ENCODE measurements around the gene STXBP2.

The STXBP2 gene

DNA sequence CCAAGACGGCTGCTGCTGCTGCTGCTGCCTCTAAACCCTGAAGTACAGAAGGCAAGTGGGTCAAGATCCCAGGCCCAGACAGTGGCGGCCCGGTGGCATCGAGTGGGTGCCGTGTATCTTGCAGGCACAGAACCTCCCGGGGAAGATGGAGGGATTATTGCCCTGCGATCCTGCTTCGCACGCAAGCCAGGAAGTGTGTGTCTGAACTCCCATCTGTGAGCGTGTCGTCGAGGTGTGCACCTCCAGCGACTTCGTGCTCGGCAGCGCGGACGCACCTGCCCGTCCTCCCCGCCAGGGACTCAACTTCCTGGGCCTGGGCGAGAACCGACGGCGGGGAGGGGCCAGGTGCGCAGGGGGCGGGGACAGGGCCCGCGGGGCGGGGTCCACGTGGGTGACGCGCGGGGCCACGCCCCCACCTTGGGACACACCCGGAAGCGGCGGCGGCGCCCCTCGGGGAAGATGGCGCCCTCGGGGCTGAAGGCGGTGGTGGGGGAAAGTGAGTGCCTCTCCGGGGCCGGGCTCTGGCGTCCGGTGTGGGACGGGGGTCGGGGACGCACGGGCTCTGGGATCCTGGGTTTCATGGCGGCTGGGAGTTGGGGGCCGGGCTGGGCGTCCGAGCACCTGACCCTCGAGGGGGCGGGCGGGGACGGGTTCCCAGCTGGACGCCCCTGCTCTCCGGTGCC lies at the start of gene STXBP2:
Gene STXBP2 (plus strand): TSS at position 420 of the 683 bp plus-strand sequence. CDS start 40 bp downstream, at position 460.
- no peak for DNase-seq (ENCODE audit: low read depth)

DNA sequence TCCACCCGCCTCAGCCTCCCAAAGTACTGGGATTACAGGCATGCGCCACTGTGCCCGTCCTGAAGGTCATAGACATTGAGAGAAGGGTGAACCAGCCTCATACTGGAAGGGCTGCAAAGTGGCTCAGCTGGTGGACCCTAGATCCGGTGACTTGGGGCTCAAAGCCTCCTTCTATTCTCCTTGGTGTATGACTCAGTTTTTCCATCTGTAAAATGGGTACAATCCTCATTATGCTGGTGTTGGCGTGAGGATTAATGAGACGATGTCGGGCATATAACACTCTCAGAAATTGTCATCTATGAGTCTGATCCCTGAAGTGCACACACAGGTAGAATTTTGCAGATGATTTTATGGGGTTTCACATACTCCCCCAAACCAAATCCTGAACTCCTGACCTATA lies 47.1 kb upstream of the STXBP2 start:
- DNase-seq (ENCODE audit: low read depth) = no peak

GRCh38 chr19:7590256-7590655 lies 46.7 kb upstream of the STXBP2 start:
- no peak for DNase-seq (ENCODE audit: low read depth)

- no peak for DNase-seq (ENCODE audit: low read depth)
Measured at GRCh38 chr19:7595466-7596133, 41.3 kb upstream of the STXBP2 start, which contains the start of gene CAMSAP3. TSS of gene CAMSAP3 (plus strand) at chr19:7595863. CDS start at chr19:7596003, 140 bp downstream.

- no peak for DNase-seq (ENCODE audit: low read depth)
Measured at GRCh38 chr19:7596211-7596937, 40.5 kb upstream of the STXBP2 start.

- no peak for DNase-seq (ENCODE audit: low read depth)
Measured at GRCh38 chr19:7597689-7598088, 39.2 kb upstream of the STXBP2 start.

DNA sequence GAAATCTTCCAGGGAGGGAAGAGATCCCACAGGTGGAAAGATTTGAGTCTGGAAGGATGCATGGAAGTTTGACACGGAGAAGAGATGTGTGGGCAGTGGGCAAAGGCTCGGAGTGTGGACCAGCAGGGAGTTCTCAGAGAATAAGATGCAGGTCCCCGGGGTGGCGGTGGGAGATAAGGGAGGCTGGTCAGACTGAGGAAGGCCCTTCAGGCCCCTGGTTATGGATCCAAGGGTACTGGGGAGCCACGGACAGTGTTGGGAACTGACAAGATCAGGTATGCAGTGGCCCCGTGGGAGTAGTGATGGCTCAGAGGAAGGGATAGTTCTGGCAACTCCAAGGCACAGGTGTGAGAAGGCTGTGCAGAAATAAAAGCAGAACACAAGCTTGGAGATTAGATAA lies 38.7 kb upstream of the STXBP2 start:
- DNase-seq (ENCODE audit: low read depth) = no peak

DNA sequence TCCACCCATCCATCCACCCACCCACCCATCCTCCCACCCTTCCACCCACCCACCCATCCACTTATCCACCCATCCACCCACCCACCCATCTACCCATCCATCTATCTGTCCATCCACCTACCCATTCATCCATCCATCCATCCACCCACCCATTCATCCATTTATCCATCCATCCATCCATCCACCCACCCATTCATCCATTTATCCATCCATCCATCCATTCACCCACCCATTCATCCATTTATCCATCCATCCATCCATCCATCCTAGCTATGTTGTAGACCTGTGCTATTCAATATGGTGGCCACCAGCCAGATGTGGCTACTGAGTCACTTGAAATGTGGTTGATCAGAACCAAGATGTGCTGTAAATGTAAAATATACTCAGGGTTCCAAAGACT lies 36.2 kb upstream of the STXBP2 start:
- DNase-seq (ENCODE audit: low read depth) = no peak

GRCh38 chr19:7602240-7602934 lies 34.5 kb upstream of the STXBP2 start:
- DNase-seq (ENCODE audit: low read depth) = no peak

GRCh38 chr19:7602935-7603497 lies 33.9 kb upstream of the STXBP2 start:
- no peak for DNase-seq (ENCODE audit: low read depth)

GRCh38 chr19:7603919-7604318 lies 33.0 kb upstream of the STXBP2 start:
- DNase-seq (ENCODE audit: low read depth) = no peak

DNA sequence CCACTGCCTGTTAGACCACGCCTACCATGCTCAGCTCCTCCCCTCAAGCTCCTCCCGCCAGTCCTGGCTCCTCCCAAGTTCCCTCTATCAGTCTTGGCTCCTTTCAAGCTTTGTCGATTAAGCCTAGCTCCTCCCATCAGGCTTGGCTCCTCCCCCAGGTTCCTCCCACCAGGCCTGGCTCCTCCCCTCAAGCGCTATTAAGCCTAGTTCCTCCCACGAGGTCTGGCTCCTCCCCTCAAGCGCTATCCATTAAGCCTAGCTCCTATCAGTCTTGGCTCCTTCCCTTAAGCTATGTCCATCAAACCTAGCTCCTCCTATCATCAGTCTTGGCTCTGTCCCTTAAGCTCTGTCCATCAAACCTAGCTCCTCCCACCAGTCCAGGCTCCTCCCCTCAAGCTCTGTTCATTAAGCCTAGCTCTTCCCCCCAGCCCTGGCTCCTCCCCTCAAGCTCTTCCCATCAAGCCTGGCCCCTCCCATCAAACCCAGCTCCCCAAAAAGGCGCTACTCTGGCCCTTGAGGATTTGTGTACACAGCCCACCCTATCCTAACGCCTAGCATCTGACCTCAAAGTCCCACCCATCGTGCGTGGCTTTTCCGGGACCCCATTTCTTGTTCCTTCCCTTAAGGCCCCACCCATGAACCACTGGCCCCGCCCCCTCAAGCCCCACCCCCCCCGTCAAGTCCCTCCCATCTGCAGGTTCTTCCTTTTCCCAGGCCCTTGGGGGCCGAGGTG lies 31.3 kb upstream of the STXBP2 start:
- no peak for DNase-seq (ENCODE audit: low read depth)

GRCh38 chr19:7606289-7606688 lies 30.6 kb upstream of the STXBP2 start:
- no peak for DNase-seq (ENCODE audit: low read depth)

DNA sequence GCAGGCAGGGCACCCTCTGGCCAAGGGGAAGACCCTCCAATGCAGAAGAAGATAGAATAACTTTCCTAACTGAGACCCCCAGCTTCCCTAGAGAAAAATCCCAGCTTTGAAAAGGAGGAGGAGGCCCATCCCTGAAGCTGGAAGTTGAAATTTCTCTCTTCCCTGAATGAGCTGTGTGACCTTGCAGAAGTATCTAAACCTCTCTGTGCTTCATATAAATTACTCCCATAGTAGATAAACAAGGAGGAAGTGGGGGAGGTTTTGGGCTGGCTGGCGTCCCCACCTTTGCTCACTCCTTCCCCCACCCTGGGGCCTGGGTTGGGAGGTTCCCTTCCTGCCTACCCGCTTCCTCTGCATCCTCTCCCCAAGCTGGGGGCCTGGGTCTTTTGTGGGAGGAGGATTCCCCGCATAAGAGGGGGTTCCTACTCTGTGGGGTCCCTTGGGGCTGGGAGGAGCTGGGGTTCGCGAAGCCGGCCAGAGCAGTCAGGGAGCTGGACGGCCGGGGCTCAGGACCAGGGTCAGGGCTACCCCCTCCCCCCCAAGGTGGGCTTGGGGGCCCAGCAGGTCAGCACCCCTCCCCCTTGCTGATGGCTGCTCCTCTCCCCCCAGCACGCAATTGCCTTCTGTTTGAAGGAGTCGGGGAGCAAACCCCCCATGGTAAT lies 29.6 kb upstream of the STXBP2 start:
- DNase-seq (ENCODE audit: low read depth) = no peak

DNA sequence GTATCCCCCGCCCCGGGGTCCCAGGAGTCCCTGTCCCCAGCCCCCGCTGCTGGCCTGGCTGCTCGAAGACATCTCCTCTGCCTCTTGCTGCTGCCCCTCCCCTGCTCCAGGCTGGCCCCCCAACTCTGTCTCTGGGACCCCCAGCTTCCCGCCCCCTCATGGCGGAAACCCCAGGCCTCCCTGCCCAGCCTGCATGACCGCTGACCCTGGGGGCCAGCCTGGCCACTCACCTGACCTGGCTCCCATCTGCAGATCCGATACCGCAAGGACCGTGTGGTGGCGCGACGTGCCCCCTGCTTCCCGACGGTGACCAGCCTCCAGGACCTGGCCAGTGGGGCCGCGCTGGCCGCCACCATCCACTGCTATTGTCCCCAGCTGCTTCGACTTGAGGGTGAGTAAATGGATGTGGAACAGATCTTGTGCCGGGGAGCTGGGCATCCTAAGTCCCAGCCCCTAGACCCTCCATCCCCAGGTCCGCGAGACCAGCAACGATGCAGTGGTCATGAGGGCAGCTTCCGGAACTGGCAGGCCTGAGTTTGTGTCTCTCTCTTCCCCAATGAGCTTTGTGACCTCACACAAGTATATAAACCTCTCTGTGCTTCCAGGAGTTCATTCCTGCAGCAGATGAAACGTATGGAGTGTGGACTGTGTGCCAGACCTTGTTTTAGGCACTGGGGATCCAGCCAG lies 28.9 kb upstream of the STXBP2 start:
- no peak for DNase-seq (ENCODE audit: low read depth)

DNA sequence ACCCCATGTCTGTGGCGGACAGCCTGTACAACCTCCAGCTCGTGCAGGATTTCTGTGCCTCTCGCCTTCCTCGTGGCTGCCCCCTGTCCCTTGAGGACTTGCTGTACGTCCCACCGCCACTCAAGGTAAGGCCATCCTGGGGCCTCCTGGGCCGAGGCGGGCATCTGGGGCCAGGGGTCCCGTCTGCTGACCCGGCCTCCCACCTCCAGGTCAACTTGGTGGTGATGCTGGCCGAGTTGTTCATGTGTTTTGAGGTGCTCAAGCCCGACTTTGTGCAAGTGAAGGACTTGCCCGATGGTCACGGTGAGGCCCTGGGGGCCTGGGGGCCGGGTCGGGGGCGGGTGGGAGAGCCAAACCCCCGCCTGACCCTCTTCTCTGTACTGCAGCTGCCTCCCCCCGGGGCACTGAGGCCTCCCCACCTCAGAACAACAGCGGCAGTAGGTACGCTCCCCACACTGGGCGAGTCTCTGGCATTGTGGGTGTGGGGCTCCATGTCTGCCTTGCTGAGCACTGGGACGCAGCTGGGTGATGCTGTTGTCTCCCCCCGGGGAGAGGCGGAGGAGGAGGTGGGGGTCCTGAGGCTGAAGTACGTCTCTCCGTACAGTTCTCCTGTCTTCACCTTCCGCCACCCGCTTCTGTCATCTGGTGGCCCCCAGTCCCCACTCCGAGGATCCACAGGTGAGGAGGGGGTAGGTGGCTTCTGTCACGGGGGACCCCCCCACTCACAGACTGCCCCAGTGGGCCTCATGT lies 26.2 kb upstream of the STXBP2 start:
- DNase-seq (ENCODE audit: low read depth) = no peak

DNA sequence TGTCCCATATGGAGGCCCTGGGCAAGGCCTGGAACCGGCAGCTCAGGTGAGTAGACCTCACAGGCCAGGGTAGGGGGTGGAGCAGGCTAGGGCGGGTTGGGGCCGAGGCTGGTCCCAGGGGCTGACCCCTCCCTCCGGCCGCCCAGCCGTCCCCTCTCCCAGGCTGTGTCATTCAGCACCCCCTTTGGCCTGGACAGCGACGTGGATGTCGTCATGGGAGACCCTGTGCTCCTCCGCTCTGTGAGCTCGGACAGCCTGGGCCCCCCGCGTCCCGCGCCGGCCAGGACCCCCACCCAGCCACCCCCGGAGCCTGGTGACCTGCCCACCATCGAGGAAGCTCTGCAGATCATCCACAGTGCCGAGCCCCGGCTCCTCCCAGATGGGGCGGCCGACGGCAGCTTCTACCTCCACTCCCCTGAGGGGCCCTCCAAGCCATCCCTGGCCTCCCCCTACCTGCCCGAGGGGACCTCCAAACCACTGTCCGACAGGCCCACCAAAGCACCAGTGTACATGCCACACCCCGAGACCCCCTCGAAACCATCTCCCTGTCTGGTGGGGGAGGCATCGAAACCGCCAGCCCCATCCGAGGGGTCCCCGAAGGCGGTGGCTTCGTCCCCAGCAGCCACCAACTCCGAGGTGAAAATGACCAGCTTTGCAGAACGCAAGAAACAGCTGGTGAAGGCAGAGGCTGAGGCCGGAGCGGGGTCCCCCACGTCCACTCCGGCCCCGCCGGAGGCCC lies 25.2 kb upstream of the STXBP2 start:
- no peak for DNase-seq (ENCODE audit: low read depth)

All from HS-27A (cell line).